SKM-1 (cell line): ENCODE data around the gene CACTIN.
A peak's percentile ranks its signal among the peaks of the same experiment; 100 is the strongest.
"Not testable (repeated sequence)": the region's sequence is repeated elsewhere in the genome, so short reads cannot be mapped to it uniquely, and the experiment has no call there.

ENCODE experiments used
- DNase-seq: peaks from one replicate; lab custom pipeline; 2025; ENCODE audit not compliant: unreplicated experiment; lab: John Stamatoyannopoulos, UW

CACTIN gene

GRCh38 chr19:3626473-3627350 is at the start of gene CACTIN:
CACTIN (minus strand) TSS chr19:3626790; CDS start chr19:3626762, 28 bp downstream.
- DNase-seq, result peak; percentile 95

GRCh38 chr19:3674784-3675543 is 48.4 kb upstream of the CACTIN start:
- DNase-seq, result no peak

GRCh38 chr19:3673506-3674439 is 47.2 kb upstream of the CACTIN start:
- DNase-seq, result no peak

- no peak for DNase-seq
Observed at GRCh38 chr19:3672993-3673392, 46.4 kb upstream of the CACTIN start.

- no peak for DNase-seq
Observed at GRCh38 chr19:3672575-3672948, 46.0 kb upstream of the CACTIN start.

- DNase-seq, result no peak
Observed at GRCh38 chr19:3671680-3672574, 45.3 kb upstream of the CACTIN start.

- no peak for DNase-seq
Observed at GRCh38 chr19:3670796-3671679, 44.4 kb upstream of the CACTIN start.

GRCh38 chr19:3669947-3670795 is 43.6 kb upstream of the CACTIN start:
- no peak for DNase-seq

- no peak for DNase-seq
Observed at GRCh38 chr19:3669082-3669946, 42.7 kb upstream of the CACTIN start.

- no peak for DNase-seq
Observed at GRCh38 chr19:3668331-3669081, 41.9 kb upstream of the CACTIN start.

GRCh38 chr19:3667766-3668165 is 41.2 kb upstream of the CACTIN start:
- no peak for DNase-seq

GRCh38 chr19:3667037-3667638 is 40.5 kb upstream of the CACTIN start:
- DNase-seq, result no peak

GRCh38 chr19:3666545-3666856 is 39.9 kb upstream of the CACTIN start:
- not testable (repeated sequence) for DNase-seq

GRCh38 chr19:3665681-3666544 is 39.3 kb upstream of the CACTIN start:
- peak; percentile 7 for DNase-seq

- DNase-seq, result no peak
Observed at GRCh38 chr19:3664879-3665642, 38.5 kb upstream of the CACTIN start.
